HEK293 (cell line): Measurements from ENCODE around the gene SF3B4.
A peak's percentile ranks its signal among the peaks of the same experiment; 100 is the strongest.

Experiments
- CTCF ChIA-PET: fragments of 350-600 bp; formaldehyde crosslinking; extraction: SDS; loops from one replicate; lab custom pipeline; 2021; ENCODE audit warnings: antibody characterized with exemption; lab: Yijun Ruan, JAX
- POLR2A ChIA-PET: fragments of 300-600 bp; formaldehyde crosslinking; extraction: SDS; loops from one replicate; lab custom pipeline; 2020; ENCODE audit warnings: antibody characterized with exemption, inconsistent platforms; lab: Yijun Ruan, JAX
- H3K27ac ChIP-seq: fragments of 200-500 bp; sonication (Bioruptor generic); 2 replicates; pipeline ENCODE4 v1.5.1; 2014; ENCODE audit warnings: low read depth, low read length, control low read depth, inconsistent platforms; ENCODE audit errors: extremely low read depth
- H3K36me3 ChIP-seq, 2 experiments: fragments of 200-500 bp in 1 of 2; sonication (Bioruptor generic) in 1 of 2; 1 replicate in 1 of 2; 2 replicates in 1 of 2; pipeline ENCODE4 v1.5.1; 2014 to 2017; ENCODE audit warnings: inconsistent platforms in 2 of 2, low read length in 2 of 2; ENCODE audit not compliant: control insufficient read depth in 2 of 2, insufficient read depth in 1 of 2
- H3K4me1 ChIP-seq: fragments of 200-500 bp; sonication (Bioruptor generic); 2 replicates; pipeline ENCODE4 v1.5.1; 2014; ENCODE audit warnings: mild to moderate bottlenecking, low read length, inconsistent platforms; ENCODE audit not compliant: control insufficient read depth, insufficient read depth
- H3K4me3 ChIP-seq: 2 replicates; pipeline ENCODE4 v1.5.1; 2011; ENCODE audit warnings: low read depth, mild to moderate bottlenecking, control low read depth, low read length, moderate library complexity
- H3K9me3 ChIP-seq: fragments of 200-500 bp; sonication (Bioruptor generic); 2 replicates; pipeline ENCODE4 v1.5.1; 2014; ENCODE audit warnings: low read depth, low read length, inconsistent platforms; ENCODE audit not compliant: control insufficient read depth, insufficient read depth
- GLIS2 ChIP-seq: fragments of 450-650 bp; formaldehyde crosslinking; IDR thresholded peaks from 2 replicates; pipeline ENCODE4 v1.5.1; 2016; ENCODE audit warnings: missing biosample characterization, missing genetic modification characterization
- KLF1 ChIP-seq: fragments of 450-650 bp; formaldehyde crosslinking; IDR thresholded peaks from 2 replicates; pipeline ENCODE4 v1.5.1; 2016; ENCODE audit warnings: missing biosample characterization, missing genetic modification characterization
- KLF10 ChIP-seq: fragments of 450-650 bp; IDR thresholded peaks from 2 replicates; pipeline ENCODE4 v1.5.1; 2018; ENCODE audit warnings: missing biosample characterization, mild to moderate bottlenecking, missing genetic modification characterization
- PATZ1 ChIP-seq: fragments of 450-650 bp; formaldehyde crosslinking; IDR thresholded peaks from 2 replicates; pipeline ENCODE4 v1.5.1; 2016; ENCODE audit warnings: missing biosample characterization, missing genetic modification characterization
- PRDM1 ChIP-seq: fragments of 450-650 bp; formaldehyde crosslinking; IDR thresholded peaks from 2 replicates; pipeline ENCODE4; 2016; ENCODE audit warnings: missing biosample characterization, missing genetic modification characterization
- SP3 ChIP-seq: fragments of 450-650 bp; formaldehyde crosslinking; IDR thresholded peaks from 2 replicates; pipeline ENCODE4 v1.5.1; 2016; ENCODE audit warnings: missing biosample characterization, missing genetic modification characterization
- WT1 ChIP-seq: fragments of 450-650 bp; formaldehyde crosslinking; IDR thresholded peaks from 2 replicates; pipeline ENCODE4 v1.5.1; 2016; ENCODE audit warnings: missing biosample characterization, missing genetic modification characterization
- YY1 ChIP-seq: fragments of 450-650 bp; formaldehyde crosslinking; IDR thresholded peaks from 2 replicates; pipeline ENCODE4 v1.5.1; 2018; ENCODE audit warnings: missing biosample characterization, missing genetic modification characterization
- ZBTB10 ChIP-seq: fragments of 450-650 bp; formaldehyde crosslinking; IDR thresholded peaks from 2 replicates; pipeline ENCODE4 v1.5.1; 2016; ENCODE audit warnings: missing biosample characterization, missing genetic modification characterization
- ZBTB17 ChIP-seq: fragments of 450-650 bp; formaldehyde crosslinking; IDR thresholded peaks from 2 replicates; pipeline ENCODE4 v1.5.1; 2016; ENCODE audit warnings: missing biosample characterization, missing genetic modification characterization
- ZBTB6 ChIP-seq: fragments of 450-650 bp; formaldehyde crosslinking; IDR thresholded peaks from 2 replicates; pipeline ENCODE4 v1.5.1; 2017; ENCODE audit warnings: missing biosample characterization, missing genetic modification characterization
- ZNF157 ChIP-seq: fragments of 450-650 bp; formaldehyde crosslinking; IDR thresholded peaks from 2 replicates; pipeline ENCODE4 v1.5.1; 2016; ENCODE audit warnings: missing biosample characterization, missing genetic modification characterization
- ZNF169 ChIP-seq: fragments of 450-650 bp; formaldehyde crosslinking; IDR thresholded peaks from 2 replicates; pipeline ENCODE4 v1.5.1; 2016; ENCODE audit warnings: missing biosample characterization, missing genetic modification characterization
- ZNF18 ChIP-seq: fragments of 450-650 bp; formaldehyde crosslinking; IDR thresholded peaks from 2 replicates; pipeline ENCODE4 v1.5.1; 2016; ENCODE audit warnings: missing biosample characterization, missing genetic modification characterization
- ZNF19 ChIP-seq: fragments of 450-650 bp; formaldehyde crosslinking; IDR thresholded peaks from 2 replicates; pipeline ENCODE4; 2016; ENCODE audit warnings: missing biosample characterization, missing genetic modification characterization, low read depth
- ZNF350 ChIP-seq: fragments of 450-650 bp; formaldehyde crosslinking; IDR thresholded peaks from 2 replicates; pipeline ENCODE4 v1.5.0; 2017; ENCODE audit warnings: missing biosample characterization, mild to moderate bottlenecking, missing genetic modification characterization
- ZNF473 ChIP-seq: fragments of 450-650 bp; formaldehyde crosslinking; IDR thresholded peaks from 2 replicates; pipeline ENCODE4 v1.5.1; 2017; ENCODE audit warnings: missing biosample characterization, missing genetic modification characterization
- ZNF501 ChIP-seq: fragments of 450-650 bp; formaldehyde crosslinking; IDR thresholded peaks from 2 replicates; pipeline ENCODE4 v1.5.1; 2016; ENCODE audit warnings: missing biosample characterization, missing genetic modification characterization
- ZNF513 ChIP-seq: fragments of 450-650 bp; IDR thresholded peaks from 2 replicates; pipeline ENCODE4 v1.5.1; 2018; ENCODE audit warnings: missing biosample characterization, missing genetic modification characterization
- ZNF561 ChIP-seq: fragments of 450-650 bp; IDR thresholded peaks from 2 replicates; pipeline ENCODE4 v1.5.1; 2018; ENCODE audit warnings: missing biosample characterization, missing genetic modification characterization, borderline replicate concordance
- ZNF701 ChIP-seq: fragments of 450-650 bp; formaldehyde crosslinking; IDR thresholded peaks from 2 replicates; pipeline ENCODE4 v1.5.1; 2016; ENCODE audit warnings: missing biosample characterization, missing genetic modification characterization
- ZNF777 ChIP-seq: fragments of 450-650 bp; formaldehyde crosslinking; IDR thresholded peaks from 2 replicates; pipeline ENCODE4 v1.5.1; 2017; ENCODE audit warnings: missing biosample characterization, missing genetic modification characterization, borderline replicate concordance
- TF ChIP-seq, protein P1 (sequence below): fragments of 450-650 bp; formaldehyde crosslinking; IDR thresholded peaks from 2 replicates; pipeline ENCODE4 v1.5.1; 2017; ENCODE audit warnings: missing biosample characterization, mild to moderate bottlenecking, missing genetic modification characterization, moderate library complexity

The SF3B4 gene

DNA sequence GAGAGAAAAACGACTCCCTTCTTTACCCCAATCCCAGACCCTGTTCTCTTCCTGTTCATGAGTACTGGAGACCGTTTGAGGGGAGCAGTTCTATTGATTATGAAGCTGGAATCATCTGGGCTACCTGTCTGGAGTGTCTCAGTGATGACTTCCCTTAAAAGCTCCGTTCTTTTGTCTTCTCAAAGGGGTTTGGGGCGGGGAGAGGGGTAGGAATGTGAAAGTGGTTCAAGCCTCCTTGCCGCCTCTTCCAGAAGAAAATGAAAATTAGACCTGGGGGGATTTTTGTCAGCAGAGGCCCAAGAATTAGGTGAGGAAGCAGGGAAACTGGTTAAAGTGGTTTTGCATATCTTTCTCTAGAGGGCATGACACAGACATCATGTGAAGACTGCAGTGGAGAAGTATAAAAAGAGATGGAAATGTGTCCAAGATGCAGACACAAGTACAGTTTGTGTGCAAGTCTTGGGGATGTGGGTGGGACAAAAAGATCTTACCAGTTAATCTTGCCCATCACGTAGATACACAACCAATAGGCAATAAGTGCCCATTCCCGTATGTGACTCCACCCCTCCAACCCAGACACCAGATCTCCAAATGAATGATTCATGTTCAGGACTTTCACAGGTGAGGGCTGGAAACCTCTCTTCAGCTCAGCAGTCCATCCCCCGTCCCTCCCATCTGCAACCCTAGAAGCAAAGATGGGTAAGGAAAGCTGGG lies 9.5 kb upstream of the SF3B4 start (continued):
- TF ChIP-seq KLF1 (tag by site-specific recombination) = peak; percentile 51; the same call in 1 of the 2 replicates
- TF ChIP-seq, all 188 proteins: peak for 17

GRCh38 chr1:149936170-149936991 lies 8.8 kb upstream of the SF3B4 start, which contains the start of gene MTMR11:
Gene MTMR11 (minus strand): TSS chr1:149936879. CDS start chr1:149936647, 232 bp downstream.
- H3K4me1 ChIP-seq = peaks cover 6% of the 10 kb centered on the region; the same call in 1 of the 2 replicates
- H3K36me3 ChIP-seq = peaks cover 0 to 24% of the 10 kb centered on the region in 2 experiments; a peak in 1 of 3 replicates
- ChIA-PET POLR2A (interaction anchor here (0.7 to 4.3 kb wide), 4 partner anchors 8 to 130 kb away, joined by 3 to 48 read pairs (median 14); partner anchors contain the start of gene SF3B4), CTCF (interaction anchor here (0.8 to 1.4 kb wide), 2 partner anchors 48 to 71 kb away, joined by 4 read pairs; a partner anchor contains a TSS)
- peak within 1 kb of the TSS; percentile 57 for H3K4me3 ChIP-seq
- peak within 1 kb of the TSS; percentile 33 for H3K27ac ChIP-seq
- no peaks in the 10 kb centered on the region for H3K9me3 ChIP-seq
- peak; percentile 26; the same call in 1 of the 2 replicates for TF ChIP-seq ZNF513
- no peak for TF ChIP-seq ZNF473
- peak; percentile 45; the same call in 1 of the 2 replicates for TF ChIP-seq GLIS2 (tag by site-specific recombination)
- no peak for TF ChIP-seq ZNF350 (tag by site-specific recombination)
- TF ChIP-seq WT1 (tag by site-specific recombination) = no peak
- TF ChIP-seq ZBTB6 (tag by site-specific recombination) = peak; percentile 40; the same call in 1 of the 2 replicates
- TF ChIP-seq ZBTB17 (tag by site-specific recombination) = peak; percentile 89
- 0 out of 2 replicates have a peak, but pooled peaks have one; percentile 16 for TF ChIP-seq ZNF777 (tag by site-specific recombination)
- TF ChIP-seq ZNF169 (tag by site-specific recombination) = no peak
- TF ChIP-seq PRDM1 (tag by site-specific recombination) = no peak
- TF ChIP-seq ZNF18 = no peak
- peak; percentile 9 for TF ChIP-seq SP3 (tag by site-specific recombination)
- TF ChIP-seq KLF1 (tag by site-specific recombination) = no peak
- TF ChIP-seq ZBTB10 (tag by site-specific recombination) = 0 out of 2 replicates have a peak, but pooled peaks have one; percentile 27
- no peak for TF ChIP-seq ZNF157
- no peak for TF ChIP-seq ZNF501
- TF ChIP-seq YY1 = no peak
- peak; percentile 61; the same call in 1 of the 2 replicates for TF ChIP-seq PATZ1 (tag by site-specific recombination)
- TF ChIP-seq, protein P1, sequence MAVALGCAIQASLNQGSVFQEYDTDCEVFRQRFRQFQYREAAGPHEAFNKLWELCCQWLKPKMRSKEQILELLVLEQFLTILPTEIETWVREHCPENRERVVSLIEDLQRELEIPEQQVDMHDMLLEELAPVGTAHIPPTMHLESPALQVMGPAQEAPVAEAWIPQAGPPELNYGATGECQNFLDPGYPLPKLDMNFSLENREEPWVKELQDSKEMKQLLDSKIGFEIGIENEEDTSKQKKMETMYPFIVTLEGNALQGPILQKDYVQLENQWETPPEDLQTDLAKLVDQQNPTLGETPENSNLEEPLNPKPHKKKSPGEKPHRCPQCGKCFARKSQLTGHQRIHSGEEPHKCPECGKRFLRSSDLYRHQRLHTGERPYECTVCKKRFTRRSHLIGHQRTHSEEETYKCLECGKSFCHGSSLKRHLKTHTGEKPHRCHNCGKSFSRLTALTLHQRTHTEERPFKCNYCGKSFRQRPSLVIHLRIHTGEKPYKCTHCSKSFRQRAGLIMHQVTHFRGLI = no peak; the same call in 1 of the 2 replicates
- no peak for TF ChIP-seq KLF10 (tag by site-specific recombination)
- no peak for TF ChIP-seq ZNF19 (tag by site-specific recombination)
- no peak for TF ChIP-seq ZNF701 (tag by site-specific recombination)
- no peak for TF ChIP-seq ZNF561
